MV-4-11 (cell line): Measurements from ENCODE around the gene GRN.
"Not testable (repeated sequence)": the region's sequence is repeated elsewhere in the genome, so short reads cannot be mapped to it uniquely, and the experiment has no call there.

Experiments
- DNase-seq: peaks from one replicate; lab custom pipeline; 2025; lab: John Stamatoyannopoulos, UW

Gene GRN

GRCh38 chr17:44383363-44383762 lies 38.3 kb downstream of the GRN start:
- DNase-seq, result no peak

- no peak for DNase-seq
Measured at GRCh38 chr17:44383861-44384260, 38.8 kb downstream of the GRN start.

DNA sequence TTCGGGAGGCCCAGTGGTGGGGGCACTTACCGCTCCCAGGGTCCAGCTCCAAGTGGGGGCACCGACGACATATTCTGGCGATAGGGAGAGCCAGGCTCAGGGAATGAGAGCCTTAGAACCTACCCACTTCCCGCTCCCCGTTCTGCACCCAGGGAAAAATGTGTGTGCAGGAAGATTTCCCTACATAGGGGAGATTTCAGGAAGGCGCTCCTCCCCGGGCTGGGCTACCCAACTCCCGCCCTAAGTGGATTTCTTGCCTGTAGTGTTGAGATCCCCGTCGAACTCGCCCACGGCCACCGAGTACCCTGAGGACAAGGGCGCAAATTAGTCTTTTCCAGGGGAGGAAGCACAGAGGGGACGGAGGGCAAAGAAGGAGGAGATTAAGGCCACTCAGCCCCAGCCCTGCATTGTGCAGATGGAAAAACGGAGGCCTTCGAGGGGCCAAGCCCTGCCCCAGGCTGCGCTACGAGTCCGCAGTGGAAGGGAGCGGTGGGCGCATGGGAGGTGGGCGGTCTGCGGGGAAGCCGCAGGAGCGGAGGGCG lies 39.2 kb downstream of the GRN start:
- DNase-seq, result no peak

DNA sequence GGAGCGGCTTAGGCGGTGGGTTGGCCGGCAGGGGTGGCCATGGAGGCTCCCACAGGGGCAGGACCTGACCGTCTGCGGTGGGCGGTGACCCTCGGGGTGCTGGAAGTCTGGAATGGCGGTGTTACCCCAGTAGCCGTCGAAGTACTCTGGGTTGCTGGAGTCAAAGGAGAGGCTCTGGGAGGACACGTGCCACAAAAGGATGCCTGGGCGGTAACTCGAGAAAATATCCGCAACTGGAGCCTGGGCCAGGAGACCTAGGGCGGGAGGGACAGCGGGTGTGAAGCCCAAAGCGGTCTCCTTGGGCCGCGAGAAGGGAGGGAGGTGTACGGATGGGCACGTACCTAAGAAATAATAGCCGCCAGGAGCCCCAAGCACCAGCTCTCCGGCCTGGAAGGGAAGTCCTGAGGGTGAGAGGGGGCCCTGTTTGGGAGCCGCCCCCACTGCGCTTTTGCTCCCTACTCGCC lies 39.8 kb downstream of the GRN start:
- DNase-seq, result no peak

DNA sequence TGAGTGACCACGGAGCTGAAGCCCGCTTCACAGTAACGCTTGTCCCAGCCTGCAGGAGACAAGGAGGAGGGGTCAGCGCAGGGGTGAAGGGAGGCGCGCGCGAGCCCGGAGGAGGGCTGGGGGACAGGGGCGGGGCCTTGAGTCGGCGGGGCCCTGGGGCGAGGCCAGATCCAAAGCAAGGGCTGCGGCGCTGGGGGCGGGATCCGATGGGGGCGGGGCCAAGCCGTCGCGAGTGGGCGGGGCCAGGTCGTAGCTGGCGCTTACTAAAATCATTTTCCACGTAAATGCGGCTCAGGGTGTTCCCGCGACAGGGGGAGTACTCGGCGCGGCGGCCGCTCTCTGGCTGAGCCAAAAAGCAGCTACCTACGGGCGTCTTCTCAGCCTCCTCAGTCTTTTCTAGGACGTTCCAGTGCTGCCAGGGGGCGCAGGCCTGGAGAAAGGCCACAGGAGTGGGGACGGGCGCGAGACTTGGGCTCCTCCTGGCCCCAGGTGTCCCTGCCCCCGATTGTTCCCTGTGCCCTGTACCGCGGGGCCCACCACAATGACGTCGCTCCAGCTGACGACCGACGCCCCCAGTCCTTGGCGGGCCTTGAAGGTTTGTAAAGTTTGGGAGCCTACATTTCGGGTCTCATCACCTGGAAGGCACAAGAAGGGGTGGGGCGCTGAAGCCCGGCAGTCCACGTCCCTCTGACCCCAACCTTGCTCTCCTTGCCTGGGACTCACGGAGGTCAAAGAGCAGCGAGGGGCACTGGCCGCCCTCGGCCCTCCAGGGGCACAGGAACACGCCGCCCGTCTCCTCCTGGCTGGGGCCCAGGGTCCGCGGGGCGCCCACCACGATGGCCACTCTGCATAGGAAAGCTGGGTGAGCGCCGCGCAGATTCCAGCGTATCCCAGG lies 40.4 kb downstream of the GRN start:
- DNase-seq, result peak; percentile 63

- DNase-seq, result no peak
Measured at GRCh38 chr17:44386182-44386525, 41.1 kb downstream of the GRN start.

GRCh38 chr17:44387804-44388203 lies 42.7 kb downstream of the GRN start:
- DNase-seq, result peak; percentile 26

DNA sequence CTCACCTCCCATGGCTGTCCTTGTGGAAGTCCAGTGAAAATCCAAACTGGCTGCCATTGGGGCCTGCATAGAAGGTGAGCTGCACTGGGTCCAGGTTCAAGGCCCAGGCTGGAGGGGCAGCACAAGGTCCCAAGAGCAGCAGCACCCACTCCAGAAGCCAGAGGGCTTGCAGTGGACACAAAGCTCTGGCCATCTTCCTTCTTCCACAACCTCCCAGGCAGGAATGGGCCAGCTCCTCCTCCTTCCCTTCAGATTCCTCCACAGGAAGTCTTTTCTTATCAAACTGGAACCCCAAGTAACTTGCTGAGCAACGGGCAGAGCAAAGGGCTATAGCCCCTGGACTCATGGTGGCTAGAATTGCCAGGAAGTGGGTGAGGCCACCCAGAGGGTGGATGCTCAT lies 44.2 kb downstream of the GRN start, which contains the start of gene ITGA2B:
Gene ITGA2B, minus strand, starts transcription at position 369 of the 400 bp plus-strand sequence. Its CDS starts 176 bp downstream, at position 193.
- DNase-seq, result no peak

DNA sequence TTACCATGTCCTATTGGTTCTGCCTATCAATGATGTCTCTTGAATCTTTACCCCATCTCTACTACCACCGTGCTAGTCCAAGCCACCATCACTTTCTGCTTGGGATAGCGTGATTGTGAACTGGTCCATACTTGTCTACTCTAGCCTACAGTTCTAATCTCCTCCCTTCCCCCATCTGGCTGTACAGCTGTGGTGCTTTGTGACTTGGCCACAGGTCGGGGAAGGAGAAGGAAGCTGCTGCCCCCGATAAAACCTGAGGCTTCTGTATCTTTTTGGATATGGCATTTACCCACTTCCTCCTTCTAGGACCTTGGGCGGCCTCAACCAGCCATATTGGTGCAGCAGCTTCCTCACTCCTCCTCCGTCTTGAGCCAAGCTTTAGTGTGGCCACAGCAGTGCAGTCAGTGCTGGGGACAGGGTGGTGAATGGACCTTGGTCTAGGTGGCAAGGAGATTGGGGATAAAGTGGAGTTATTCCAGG lies 44.7 kb downstream of the GRN start:
- DNase-seq, result peak; percentile 92

GRCh38 chr17:44390250-44390870 lies 45.3 kb downstream of the GRN start:
- DNase-seq, result no peak

GRCh38 chr17:44394112-44394511 lies 49.0 kb downstream of the GRN start:
- not testable (repeated sequence) for DNase-seq

GRCh38 chr17:44394833-44395232 lies 49.7 kb downstream of the GRN start:
- no peak for DNase-seq

- DNase-seq, result no peak
Measured at GRCh38 chr17:44396946-44397345, 51.8 kb downstream of the GRN start.

GRCh38 chr17:44397479-44398440 lies 52.7 kb downstream of the GRN start:
- DNase-seq, result no peak

GRCh38 chr17:44398692-44399691 lies 53.9 kb downstream of the GRN start:
- DNase-seq, result no peak

GRCh38 chr17:44400226-44400847 lies 55.2 kb downstream of the GRN start:
- DNase-seq, result peak; percentile 25
